B cell (primary cell): Measurements from ENCODE around the gene JMJD1C. TPM values are rescaled to one million over a fixed set of nuclear protein-coding genes. Genes with fewer than 3 reads are reported as not detected.

Source experiments
- ATAC-seq: fragments of 200-7000 bp; cut with Tn5 transposase; one replicate; pipeline ENCODE4 v1.10.0; 2021; ENCODE audit warnings: low read depth, mild to moderate bottlenecking, moderate number of reproducible peaks, moderate library complexity
- CTCF ChIA-PET: fragments of 350-600 bp; sonication (Branson Sonifier 250); formaldehyde crosslinking; loops from one replicate; lab custom pipeline; 2021; ENCODE audit warnings: antibody characterized with exemption, inconsistent platforms; lab: Charles Lee
- POLR2A ChIA-PET: fragments of 350-600 bp; sonication (Branson Sonifier 250); formaldehyde crosslinking; loops from one replicate; lab custom pipeline; 2021; ENCODE audit warnings: antibody characterized with exemption; lab: Charles Lee
- DNase-seq: peaks from one replicate; pipeline ENCODE4 v3.0.0; 2013
- H2AFZ ChIP-seq: 2 replicates; pipeline ENCODE4 v1.6.1; 2012; ENCODE audit warnings: mild to moderate bottlenecking, low read depth, low read length; ENCODE audit not compliant: insufficient read depth, poor library complexity, severe bottlenecking
- H3K27ac ChIP-seq, 2 donors: 1 replicate in 1 of 2; 2 replicates in 1 of 2; pipeline ENCODE4 v1.5.1; 2012 to 2013; ENCODE audit warnings: low read length in 2 of 2, mild to moderate bottlenecking in 2 of 2, moderate library complexity in 1 of 2
- H3K27me3 ChIP-seq, 4 experiments: fragments of 200-600 bp in 1 of 4; sonication (generic) in 1 of 4; replicated peaks in 1 of 4; 1 replicate in 2 of 4; 2 replicates in 2 of 4; pipeline versions ENCODE4 v1.6.1 to v1.7.0; 2013 to 2016; ENCODE audit warnings: low read length in 3 of 4, mild to moderate bottlenecking in 2 of 4, mixed read lengths in 1 of 4, moderate library complexity in 1 of 4; ENCODE audit not compliant: insufficient read depth in 4 of 4, control insufficient read depth in 3 of 4; ENCODE audit errors: control extremely low read depth in 1 of 4
- H3K36me3 ChIP-seq, 2 experiments: replicated peaks in 1 of 2; 1 replicate in 1 of 2; 2 replicates in 1 of 2; pipeline versions ENCODE4 v1.6.1 to v1.7.1; 2013; ENCODE audit warnings: low read length in 1 of 2; ENCODE audit not compliant: insufficient read depth in 2 of 2, control insufficient read depth in 1 of 2; ENCODE audit errors: control extremely low read depth in 1 of 2, extremely low read depth in 1 of 2
- H3K4me1 ChIP-seq, 2 donors: fragments of 200-600 bp in 1 of 2; sonication (generic) in 1 of 2; 1 replicate in 1 of 2; 2 replicates in 1 of 2; pipeline versions ENCODE4 v1.5.1 to v1.6.1; 2013 to 2017; ENCODE audit warnings: low read length in 2 of 2; ENCODE audit not compliant: control insufficient read depth in 2 of 2, insufficient read depth in 2 of 2
- H3K4me2 ChIP-seq: replicated peaks from 2 replicates; pipeline ENCODE3; 2012; ENCODE audit warnings: mild to moderate bottlenecking, low read depth, low read length; ENCODE audit not compliant: poor library complexity, severe bottlenecking
- H3K4me3 ChIP-seq, 5 experiments: fragments of 200-600 bp in 1 of 5; sonication (generic) in 1 of 5; 1 replicate in 3 of 5; 2 replicates in 2 of 5; pipeline versions ENCODE4 v1.5.1 to v1.7.0; 2011 to 2016; ENCODE audit warnings: low read length in 4 of 5, mild to moderate bottlenecking in 4 of 5, low read depth in 2 of 5, control low read depth in 1 of 5, moderate library complexity in 1 of 5; ENCODE audit not compliant: insufficient read depth in 1 of 5; ENCODE audit errors: control extremely low read depth in 1 of 5, extremely low read depth in 1 of 5
- H3K79me2 ChIP-seq: fragments of 200-600 bp; sonication (generic); one replicate; pipeline ENCODE4 v1.6.0; 2016; ENCODE audit warnings: low read length; ENCODE audit not compliant: control insufficient read depth, insufficient read depth
- H3K9ac ChIP-seq: fragments of 200-600 bp; sonication (generic); 2 replicates; pipeline ENCODE4 v1.6.1; 2017; ENCODE audit warnings: mild to moderate bottlenecking, low read length, moderate library complexity
- H3K9me3 ChIP-seq, 3 donors: one replicate each; pipeline versions ENCODE4 v1.6.1 to v1.7.1; 2013; ENCODE audit warnings: low read length in 2 of 3; ENCODE audit not compliant: control insufficient read depth in 2 of 3, insufficient read depth in 1 of 3; ENCODE audit errors: control extremely low read depth in 1 of 3
- H4K20me1 ChIP-seq: 2 replicates; pipeline ENCODE4 v1.6.0; 2012; ENCODE audit warnings: mild to moderate bottlenecking, low read length; ENCODE audit not compliant: insufficient read depth, control insufficient read depth, poor library complexity, severe bottlenecking
- H3K27ac Mint-ChIP-seq: one replicate; pipeline ENCODE4 v1.8.0; 2021; ENCODE audit warnings: mixed read lengths
- H3K27me3 Mint-ChIP-seq: one replicate; pipeline ENCODE4 v1.8.0; 2021; ENCODE audit warnings: mixed read lengths
- H3K4me1 Mint-ChIP-seq: one replicate; pipeline ENCODE4 v1.8.0; 2021; ENCODE audit warnings: mixed read lengths
- H3K4me3 Mint-ChIP-seq: one replicate; pipeline ENCODE4 v1.8.0; 2021; ENCODE audit warnings: mixed read lengths
- H3K9me3 Mint-ChIP-seq: one replicate; pipeline ENCODE4 v1.8.0; 2022; ENCODE audit warnings: mixed read lengths; ENCODE audit not compliant: insufficient read depth
- EZH2 ChIP-seq: IDR thresholded peaks from 2 replicates; pipeline ENCODE4 v1.6.1; 2012; ENCODE audit warnings: borderline replicate concordance, low read depth, mild to moderate bottlenecking, moderate library complexity, low read length; ENCODE audit not compliant: insufficient read depth, poor library complexity, severe bottlenecking
- WGBS: methylation state at CpG from one replicate; pipeline ENCODE4 v1.1.5; 2013; ENCODE audit warnings: missing lambda C conversion rate; ENCODE audit not compliant: insufficient coverage; 5-methylcytosine and 5-hydroxymethylcytosine counted together
- intact Hi-C: fragments of 100-400 bp; cut with micrococcal nuclease; formaldehyde crosslinking; loops from one replicate; pipeline ENCODE4 v1.10.0; 2022
- polyA plus RNA-seq: library from polyadenylated mRNA; depleted of rRNA; stranded (reverse); fragments of >200 nt; gene quantifications from 2 replicates; pipeline ENCODE4 v1.2.3, GENCODE V29; 2012
- total RNA-seq, 2 donors: library from RNA; stranded (reverse); fragments of 120-200 nt in 1 of 2; gene quantifications; 1 replicate in 1 of 2; 2 replicates in 1 of 2; pipeline versions ENCODE4 v1.2.3 to v1.2.4, GENCODE V29; 2013 to 2022
- TF ChIP-seq, protein P1 (sequence below): fragments of 200-600 bp; IDR thresholded peaks from one replicate; pipeline ENCODE4 v1.8.0; 2022; ENCODE audit warnings: antibody characterized with exemption, mild to moderate bottlenecking

The JMJD1C gene
- total and polyA plus RNA-seq, 2 donors (not counting 1 experiment from before 2014, with no cell fraction given), result 81.8 to 235 TPM

DNA sequence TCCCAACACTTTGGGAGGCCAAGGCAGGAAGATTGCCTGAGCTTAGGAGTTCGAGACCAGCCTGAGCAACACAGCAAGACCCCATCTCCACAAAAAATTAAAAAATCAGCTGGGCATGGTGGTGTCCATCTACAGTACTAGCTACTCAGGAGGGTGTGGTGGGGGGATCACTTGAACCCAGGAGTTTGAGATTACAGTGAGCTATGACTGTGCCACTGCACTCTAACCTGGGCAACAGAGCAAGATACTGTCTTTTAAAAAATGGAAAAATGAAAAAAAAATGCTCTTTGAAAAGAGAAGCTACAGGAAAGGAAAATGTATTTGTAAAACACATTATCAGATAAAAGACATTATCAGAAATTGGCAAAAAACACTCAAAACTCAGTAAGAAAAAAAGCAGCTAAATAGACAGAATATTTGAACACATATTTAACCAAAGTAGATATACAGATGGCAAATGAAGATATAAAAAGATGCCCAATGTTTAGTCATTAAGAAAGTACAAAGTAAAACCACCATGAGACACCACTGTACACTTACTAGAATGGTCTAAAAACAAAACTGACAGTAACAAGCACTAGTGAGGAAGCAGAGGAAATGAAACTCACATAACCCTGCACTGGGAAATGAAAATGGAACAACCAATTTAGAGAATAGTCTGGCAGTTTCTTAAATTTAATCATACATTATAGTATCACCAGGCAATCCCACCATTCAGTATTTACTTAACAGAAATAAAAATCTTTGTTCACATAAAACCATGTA lies 292.1 kb downstream of the JMJD1C start:
- Mint-ChIP-seq H3K27ac (peak overlapping the region; percentile 59), H3K27me3 (no peaks in the 10 kb centered on the region), H3K4me1 (peaks cover 31% of the 10 kb centered on the region), H3K9me3 (no peaks in the 10 kb centered on the region), H3K4me3 (peak overlapping the region; percentile 4)
- H3K79me2 ChIP-seq, result peaks cover 11% of the 10 kb centered on the region
- peak overlapping the region; percentile 21 to 51 for H3K27ac ChIP-seq
- intact Hi-C loops, result loop anchor here (5.0 kb wide), 1 partner anchor 94 kb away; no protein-coding TSS in a partner anchor
- ChIA-PET CTCF (interaction anchor here (1.1 to 16.5 kb wide), 5 partner anchors 15 to 736 kb away, joined by 3 to 453 read pairs (median 6); no protein-coding TSS in a partner anchor), POLR2A (no interaction called here)
- ATAC-seq, result peak; percentile 91
- H3K9ac ChIP-seq, result no peak overlapping the region
- no CpG with 5 or more reads among the region's 1 CpG for WGBS
- H2AFZ ChIP-seq, result no peak overlapping the region
- peak overlapping the region; percentile 53 for H3K4me2 ChIP-seq
- H3K27me3 ChIP-seq, result no peaks in the 10 kb centered on the region
- peaks cover 18 to 22% of the 10 kb centered on the region in 2 donors for H3K4me1 ChIP-seq
- TF ChIP-seq, protein P1, sequence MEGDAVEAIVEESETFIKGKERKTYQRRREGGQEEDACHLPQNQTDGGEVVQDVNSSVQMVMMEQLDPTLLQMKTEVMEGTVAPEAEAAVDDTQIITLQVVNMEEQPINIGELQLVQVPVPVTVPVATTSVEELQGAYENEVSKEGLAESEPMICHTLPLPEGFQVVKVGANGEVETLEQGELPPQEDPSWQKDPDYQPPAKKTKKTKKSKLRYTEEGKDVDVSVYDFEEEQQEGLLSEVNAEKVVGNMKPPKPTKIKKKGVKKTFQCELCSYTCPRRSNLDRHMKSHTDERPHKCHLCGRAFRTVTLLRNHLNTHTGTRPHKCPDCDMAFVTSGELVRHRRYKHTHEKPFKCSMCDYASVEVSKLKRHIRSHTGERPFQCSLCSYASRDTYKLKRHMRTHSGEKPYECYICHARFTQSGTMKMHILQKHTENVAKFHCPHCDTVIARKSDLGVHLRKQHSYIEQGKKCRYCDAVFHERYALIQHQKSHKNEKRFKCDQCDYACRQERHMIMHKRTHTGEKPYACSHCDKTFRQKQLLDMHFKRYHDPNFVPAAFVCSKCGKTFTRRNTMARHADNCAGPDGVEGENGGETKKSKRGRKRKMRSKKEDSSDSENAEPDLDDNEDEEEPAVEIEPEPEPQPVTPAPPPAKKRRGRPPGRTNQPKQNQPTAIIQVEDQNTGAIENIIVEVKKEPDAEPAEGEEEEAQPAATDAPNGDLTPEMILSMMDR, result no peak
- H3K4me3 ChIP-seq, result no peak overlapping the region
- DNase-seq, result peak; percentile 70
- peaks cover 6% of the 10 kb centered on the region for H4K20me1 ChIP-seq
- no peaks in the 10 kb centered on the region for H3K9me3 ChIP-seq
- H3K36me3 ChIP-seq, result peaks cover 14 to 72% of the 10 kb centered on the region in 2 experiments

DNA sequence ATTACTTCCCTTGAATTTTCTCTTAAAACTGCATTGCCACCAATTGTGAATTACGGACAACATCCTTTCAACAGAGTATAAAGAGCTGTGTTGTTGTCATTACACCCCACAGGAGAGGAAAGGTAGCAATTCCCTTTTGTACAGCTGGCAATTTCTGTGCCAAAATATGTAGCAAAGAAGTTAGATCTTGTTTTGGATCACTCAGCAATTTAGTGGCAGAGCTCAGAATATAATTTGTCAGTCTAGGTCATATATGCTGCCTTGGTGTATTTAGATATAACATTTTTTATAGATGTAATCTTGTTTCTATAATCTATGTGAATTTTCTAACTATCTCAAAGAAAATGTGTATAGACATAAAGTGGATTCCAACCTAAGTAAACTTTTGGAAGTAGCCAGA lies 293.9 kb downstream of the JMJD1C start:
- peaks cover 18 to 22% of the 10 kb centered on the region in 2 donors for H3K4me1 ChIP-seq
- no peak for DNase-seq
- Mint-ChIP-seq H3K27ac (no peak overlapping the region), H3K4me3 (no peak overlapping the region), H3K27me3 (no peaks in the 10 kb centered on the region), H3K9me3 (no peaks in the 10 kb centered on the region), H3K4me1 (peaks cover 29% of the 10 kb centered on the region)
- peak overlapping the region in 1 of 2 donors; percentile 38 for H3K27ac ChIP-seq
- no peak overlapping the region for H2AFZ ChIP-seq
- H4K20me1 ChIP-seq, result peaks cover 6% of the 10 kb centered on the region
- H3K9me3 ChIP-seq, result no peaks in the 10 kb centered on the region
- no CpG with 5 or more reads among the region's 1 CpG for WGBS
- POLR2A ChIA-PET, result no interaction called here
- no peak overlapping the region for H3K4me2 ChIP-seq
- TF ChIP-seq EZH2, result no peak
- TF ChIP-seq, protein P1, result no peak
- CTCF ChIA-PET, result interaction anchor here (16.5 kb wide), 1 partner anchor 547 kb away, joined by 453 read pairs; no protein-coding TSS in a partner anchor
- H3K36me3 ChIP-seq, result peaks cover 14 to 66% of the 10 kb centered on the region in 2 experiments
- no peak overlapping the region for H3K9ac ChIP-seq
- no peak for ATAC-seq
- H3K79me2 ChIP-seq, result peaks cover 11% of the 10 kb centered on the region
- H3K4me3 ChIP-seq, result no peak overlapping the region
- intact Hi-C loops, result loop anchor here (5.0 kb wide), 1 partner anchor 95 kb away; no protein-coding TSS in a partner anchor
- no peaks in the 10 kb centered on the region for H3K27me3 ChIP-seq
